ENCODE results near the gene TMC5.
"Not testable (repeated sequence)": the region's sequence is repeated elsewhere in the genome, so short reads cannot be mapped to it uniquely, and the experiment has no call there.

The TMC5 gene

GRCh38 chr16:19543278-19543996 lies 125.8 kb downstream of the TMC5 start:
- not testable (repeated sequence) for DNase-seq (ENCODE audit: low read depth)

- no peak for DNase-seq (ENCODE audit: low read depth)
Observed at GRCh38 chr16:19548144-19548543, 130.5 kb downstream of the TMC5 start.

Data from stimulated activated CD8-positive, alpha-beta memory T cell treated with anti-CD3 and anti-CD28 coated beads, Interleukin-15, amount 100 ng/mL, for 24 hours (primary cell).